ENCODE data around the gene CLNK. TPM values are rescaled to one million over a fixed set of nuclear protein-coding genes. Genes with fewer than 3 reads are reported as not detected.

Gene CLNK
- total RNA-seq, 1 experiment from 2014 or later = not detected

DNA sequence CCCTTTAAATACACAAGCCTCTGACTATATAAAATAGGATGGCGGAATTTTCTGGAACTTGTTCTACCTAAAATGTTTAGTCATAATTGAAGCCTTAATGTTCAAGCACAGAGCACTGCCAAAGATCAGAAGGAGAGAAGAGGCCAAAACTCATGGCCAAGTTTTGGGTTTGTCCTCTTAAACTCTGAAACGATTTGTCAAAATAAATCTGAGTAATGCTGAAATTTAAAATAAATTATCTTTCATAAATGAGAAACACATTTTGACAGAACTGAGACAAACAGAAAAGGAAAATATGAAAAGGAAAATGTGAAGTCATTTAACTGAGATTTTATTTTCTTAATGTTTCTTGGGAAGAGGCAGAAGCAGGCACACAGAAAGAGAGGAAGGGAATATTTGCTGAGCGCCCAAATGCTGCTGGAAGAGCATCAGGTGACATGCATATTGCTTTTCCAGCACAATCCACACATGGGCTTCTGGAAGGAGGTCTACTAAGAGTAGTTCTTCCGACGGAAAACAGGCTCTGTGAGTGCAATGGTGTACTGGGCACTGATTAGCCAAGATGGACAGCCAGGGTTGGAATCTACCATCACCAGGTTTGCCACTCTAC lies 179.9 kb downstream of the CLNK start:
- Mint-ChIP-seq H3K9me3 (peaks cover 0 to 4% of the 10 kb centered on the region in 2 experiments; a peak in 1 of 5 replicates), H3K4me3 (no peak overlapping the region), H3K27me3 (ENCODE audit: low read depth) (peaks cover 27% of the 10 kb centered on the region), H3K27ac (no peak overlapping the region), H3K4me1 (peaks cover 10 to 14% of the 10 kb centered on the region in 2 experiments), H3K36me3 (ENCODE audit: insufficient read depth in 1 of 3, low read depth in 3 of 3) (no peaks in the 10 kb centered on the region)
- no peak overlapping the region for H4K5ac ChIP-seq (ENCODE audit: insufficient read length, low read depth, low read length)
- no peak overlapping the region for H3K18ac ChIP-seq (ENCODE audit: insufficient read length, low read depth, low read length)
- no peak overlapping the region for H2BK12ac ChIP-seq (ENCODE audit: insufficient read length, low read depth, low read length)
- H3K4ac ChIP-seq (ENCODE audit: low read depth, low read length) = no peak overlapping the region
- no peaks in the 10 kb centered on the region for H3K79me2 ChIP-seq (ENCODE audit: insufficient read depth, low read length)
- H3K4me1 ChIP-seq (ENCODE audit: insufficient read depth, low read length) = peaks cover 3% of the 10 kb centered on the region; the same call in 1 of the 2 replicates
- H2BK120ac ChIP-seq (ENCODE audit: low read depth, low read length, poor library complexity, severe bottlenecking) = no peak overlapping the region
- TF ChIP-seq, protein P1, sequence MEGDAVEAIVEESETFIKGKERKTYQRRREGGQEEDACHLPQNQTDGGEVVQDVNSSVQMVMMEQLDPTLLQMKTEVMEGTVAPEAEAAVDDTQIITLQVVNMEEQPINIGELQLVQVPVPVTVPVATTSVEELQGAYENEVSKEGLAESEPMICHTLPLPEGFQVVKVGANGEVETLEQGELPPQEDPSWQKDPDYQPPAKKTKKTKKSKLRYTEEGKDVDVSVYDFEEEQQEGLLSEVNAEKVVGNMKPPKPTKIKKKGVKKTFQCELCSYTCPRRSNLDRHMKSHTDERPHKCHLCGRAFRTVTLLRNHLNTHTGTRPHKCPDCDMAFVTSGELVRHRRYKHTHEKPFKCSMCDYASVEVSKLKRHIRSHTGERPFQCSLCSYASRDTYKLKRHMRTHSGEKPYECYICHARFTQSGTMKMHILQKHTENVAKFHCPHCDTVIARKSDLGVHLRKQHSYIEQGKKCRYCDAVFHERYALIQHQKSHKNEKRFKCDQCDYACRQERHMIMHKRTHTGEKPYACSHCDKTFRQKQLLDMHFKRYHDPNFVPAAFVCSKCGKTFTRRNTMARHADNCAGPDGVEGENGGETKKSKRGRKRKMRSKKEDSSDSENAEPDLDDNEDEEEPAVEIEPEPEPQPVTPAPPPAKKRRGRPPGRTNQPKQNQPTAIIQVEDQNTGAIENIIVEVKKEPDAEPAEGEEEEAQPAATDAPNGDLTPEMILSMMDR (conservative IDR thresholded peaks at IDR 0.05) = no peak
- no peak overlapping the region for H4K91ac ChIP-seq (ENCODE audit: insufficient read length, low read depth, low read length)
- no peak overlapping the region for H3T11ph ChIP-seq (ENCODE audit: low read length)
- no peak overlapping the region for H2AK5ac ChIP-seq (ENCODE audit: insufficient read length, low read length)
- no peaks in the 10 kb centered on the region for H3K9me3 ChIP-seq (ENCODE audit: control insufficient read depth, low read depth, low read length)
- no peak overlapping the region for H3K14ac ChIP-seq (ENCODE audit: insufficient read depth, low read length)
- no peaks in the 10 kb centered on the region for H4K20me1 ChIP-seq (ENCODE audit: control insufficient read depth, insufficient read depth, insufficient read length)
- no peak overlapping the region for H3K27ac ChIP-seq (ENCODE audit: insufficient read length, low read depth, low read length)
- no peak overlapping the region for H3K23ac ChIP-seq (ENCODE audit: insufficient read length, low read depth, low read length)
- H3K23me2 ChIP-seq (ENCODE audit: insufficient read length, low read depth, low read length, poor library complexity, severe bottlenecking) = no peaks in the 10 kb centered on the region
- H2BK20ac ChIP-seq (ENCODE audit: low read depth, low read length, poor library complexity, severe bottlenecking) = no peak overlapping the region
- H2BK15ac ChIP-seq (ENCODE audit: low read depth, low read length) = no peak overlapping the region
- WGBS (ENCODE audit: extremely low coverage, insufficient read length, low lambda C conversion rate) = no CpG with 5 or more reads among the region's 5 CpGs
- H4K8ac ChIP-seq (replicated peaks; ENCODE audit: insufficient read length, low read depth, low read length) = no peak overlapping the region
- no peak overlapping the region for H2BK5ac ChIP-seq (ENCODE audit: insufficient read length, low read length)
- no peaks in the 10 kb centered on the region for H3K27me3 ChIP-seq (ENCODE audit: insufficient read depth, low read length)
- H2AFZ ChIP-seq (ENCODE audit: low read length) = no peak overlapping the region
- no peak overlapping the region for H3K4me2 ChIP-seq (ENCODE audit: insufficient read depth, insufficient read length, low read length)
- no peak overlapping the region for H3K56ac ChIP-seq (ENCODE audit: insufficient read length, low read depth, low read length)
- H3K79me1 ChIP-seq (ENCODE audit: insufficient read depth, low read depth, low read length, poor library complexity, severe bottlenecking) = no peaks in the 10 kb centered on the region
- H3K9ac ChIP-seq (ENCODE audit: extremely low read depth, insufficient read length, low read length) = no peak overlapping the region
- no peak for DNase-seq

Measured in H9 (cell line).